ENCODE results near the gene HNRNPH2. TPM values are rescaled to one million over a fixed set of nuclear protein-coding genes. Genes with fewer than 3 reads are reported as not detected.
A peak's percentile ranks its signal among the peaks of the same experiment; 100 is the strongest.

Gene HNRNPH2
- total RNA-seq, 2 experiments from 2014 or later, result 31.5 to 31.9 TPM

GRCh38 chrX:101429934-101430333 is 21.9 kb downstream of the HNRNPH2 start:
- Mint-ChIP-seq H3K27ac (peak overlapping the region; percentile 68), H3K9me3 (no peaks in the 10 kb centered on the region), H3K36me3 (ENCODE audit: low read depth) (peaks cover 22% of the 10 kb centered on the region), H3K4me1 (ENCODE audit: low read depth) (peaks cover 11% of the 10 kb centered on the region), H3K27me3 (ENCODE audit: low read depth) (no peaks in the 10 kb centered on the region), H3K4me3 (no peak overlapping the region)
- intact Hi-C loops (cut with micrococcal nuclease), result no loop called here
- no peak for DNase-seq
- CTCF ChIA-PET, result no interaction called here

- DNase-seq, result no peak
- intact Hi-C loops (cut with micrococcal nuclease), result no loop called here
- H3K27ac Mint-ChIP-seq, result peak overlapping the region; percentile 68
- peaks cover 20% of the 10 kb centered on the region for H3K36me3 Mint-ChIP-seq (ENCODE audit: low read depth)
- CTCF ChIA-PET, result no interaction called here
- H3K4me3 Mint-ChIP-seq, result no peak overlapping the region
- H3K4me1 Mint-ChIP-seq (ENCODE audit: low read depth), result peaks cover 11% of the 10 kb centered on the region
- H3K9me3 Mint-ChIP-seq, result no peaks in the 10 kb centered on the region
- no peaks in the 10 kb centered on the region for H3K27me3 Mint-ChIP-seq (ENCODE audit: low read depth)
These were observed 22.5 kb downstream of the HNRNPH2 start for GRCh38 chrX:101430457-101431078.

GRCh38 chrX:101442085-101442484 is 34.1 kb downstream of the HNRNPH2 start:
- intact Hi-C loops (cut with micrococcal nuclease), result no loop called here
- peaks cover 44% of the 10 kb centered on the region for H3K36me3 Mint-ChIP-seq (ENCODE audit: low read depth)
- no peak for DNase-seq
- no peak overlapping the region for H3K27ac Mint-ChIP-seq
- H3K4me3 Mint-ChIP-seq, result no peak overlapping the region
- H3K27me3 Mint-ChIP-seq (ENCODE audit: low read depth), result no peaks in the 10 kb centered on the region
- H3K4me1 Mint-ChIP-seq (ENCODE audit: low read depth), result no peaks in the 10 kb centered on the region
- CTCF ChIA-PET, result no interaction called here
- H3K9me3 Mint-ChIP-seq, result no peaks in the 10 kb centered on the region

GRCh38 chrX:101449279-101449678 is 41.3 kb downstream of the HNRNPH2 start:
- Mint-ChIP-seq H3K4me1 (ENCODE audit: low read depth) (no peaks in the 10 kb centered on the region), H3K36me3 (ENCODE audit: low read depth) (peaks cover 19% of the 10 kb centered on the region), H3K9me3 (no peaks in the 10 kb centered on the region), H3K27ac (no peak overlapping the region), H3K4me3 (no peak overlapping the region), H3K27me3 (ENCODE audit: low read depth) (no peaks in the 10 kb centered on the region)
- no peak for DNase-seq
- intact Hi-C loops (cut with micrococcal nuclease), result no loop called here
- CTCF ChIA-PET, result no interaction called here

GRCh38 chrX:101450085-101450484 is 42.1 kb downstream of the HNRNPH2 start:
- CTCF ChIA-PET, result no interaction called here
- H3K4me1 Mint-ChIP-seq (ENCODE audit: low read depth), result no peaks in the 10 kb centered on the region
- intact Hi-C loops (cut with micrococcal nuclease), result no loop called here
- no peak overlapping the region for H3K4me3 Mint-ChIP-seq
- no peaks in the 10 kb centered on the region for H3K9me3 Mint-ChIP-seq
- H3K36me3 Mint-ChIP-seq (ENCODE audit: low read depth), result peaks cover 17% of the 10 kb centered on the region
- H3K27ac Mint-ChIP-seq, result no peak overlapping the region
- no peaks in the 10 kb centered on the region for H3K27me3 Mint-ChIP-seq (ENCODE audit: low read depth)
- DNase-seq, result no peak

GRCh38 chrX:101450961-101451360 is 42.9 kb downstream of the HNRNPH2 start:
- intact Hi-C loops (cut with micrococcal nuclease), result no loop called here
- no peaks in the 10 kb centered on the region for H3K27me3 Mint-ChIP-seq (ENCODE audit: low read depth)
- no peak for DNase-seq
- peaks cover 15% of the 10 kb centered on the region for H3K36me3 Mint-ChIP-seq (ENCODE audit: low read depth)
- CTCF ChIA-PET, result no interaction called here
- H3K27ac Mint-ChIP-seq, result no peak overlapping the region
- H3K4me3 Mint-ChIP-seq, result no peak overlapping the region
- H3K4me1 Mint-ChIP-seq (ENCODE audit: low read depth), result no peaks in the 10 kb centered on the region
- no peaks in the 10 kb centered on the region for H3K9me3 Mint-ChIP-seq

GRCh38 chrX:101452056-101452455 is 44.0 kb downstream of the HNRNPH2 start:
- H3K27ac Mint-ChIP-seq, result no peak overlapping the region
- H3K27me3 Mint-ChIP-seq (ENCODE audit: low read depth), result no peaks in the 10 kb centered on the region
- CTCF ChIA-PET, result no interaction called here
- no peak overlapping the region for H3K4me3 Mint-ChIP-seq
- H3K36me3 Mint-ChIP-seq (ENCODE audit: low read depth), result peaks cover 13% of the 10 kb centered on the region
- intact Hi-C loops (cut with micrococcal nuclease), result no loop called here
- DNase-seq, result no peak
- H3K9me3 Mint-ChIP-seq, result no peaks in the 10 kb centered on the region
- H3K4me1 Mint-ChIP-seq (ENCODE audit: low read depth), result no peaks in the 10 kb centered on the region

GRCh38 chrX:101460669-101461068 is 52.6 kb downstream of the HNRNPH2 start:
- Mint-ChIP-seq H3K9me3 (no peaks in the 10 kb centered on the region), H3K27ac (no peak overlapping the region), H3K4me3 (no peak overlapping the region), H3K27me3 (ENCODE audit: low read depth) (no peaks in the 10 kb centered on the region), H3K36me3 (ENCODE audit: low read depth) (peaks cover 2% of the 10 kb centered on the region), H3K4me1 (ENCODE audit: low read depth) (no peaks in the 10 kb centered on the region)
- DNase-seq, result no peak
- intact Hi-C loops (cut with micrococcal nuclease), result no loop called here
- CTCF ChIA-PET, result no interaction called here

GRCh38 chrX:101462892-101463291 is 54.9 kb downstream of the HNRNPH2 start:
- Mint-ChIP-seq H3K4me3 (no peak overlapping the region), H3K36me3 (ENCODE audit: low read depth) (peaks cover 6% of the 10 kb centered on the region), H3K4me1 (ENCODE audit: low read depth) (no peaks in the 10 kb centered on the region), H3K27me3 (ENCODE audit: low read depth) (no peaks in the 10 kb centered on the region), H3K27ac (no peak overlapping the region), H3K9me3 (no peaks in the 10 kb centered on the region)
- intact Hi-C loops (cut with micrococcal nuclease), result no loop called here
- peak; percentile 3 for DNase-seq
- CTCF ChIA-PET, result no interaction called here

Other genes starting within 250 kb of the HNRNPH2 start
- under 1 TPM; 0.41 to 0.47 TPM for gene DRP2, start 188.4 kb upstream of the HNRNPH2 start, total RNA-seq
- not detected for gene TAF7L, start 116.9 kb upstream of the HNRNPH2 start, total RNA-seq
- 10 to 100 TPM; 14.9 to 15.9 TPM for gene TIMM8A, start 59.5 kb upstream of the HNRNPH2 start, total RNA-seq
- gene BTK, start 22.0 kb upstream of the HNRNPH2 start, total RNA-seq, result under 1 TPM; 0.38 to 0.47 TPM
- 100 to 1,000 TPM; 446 to 500 TPM for gene RPL36A, start 17.2 kb upstream of the HNRNPH2 start, total RNA-seq
- gene GLA, start 297 bp upstream of the HNRNPH2 start, total RNA-seq, result 10 to 100 TPM; 40.7 to 45.8 TPM
- gene ARMCX4, start 77.2 kb downstream of the HNRNPH2 start, total RNA-seq, result 1 to 10 TPM; 5.5 to 6.1 TPM
- gene ARMCX1, start 142.3 kb downstream of the HNRNPH2 start, total RNA-seq, result 1 to 10 TPM; 2.6 to 3.0 TPM
- gene ARMCX6, start 209.8 kb downstream of the HNRNPH2 start, total RNA-seq, result 10 to 100 TPM; 30.7 to 31.6 TPM
- 10 to 100 TPM; 28.2 to 30.4 TPM for gene ARMCX3, start 214.9 kb downstream of the HNRNPH2 start, total RNA-seq